Measurements from ENCODE around the gene FSHR.

Gene FSHR

DNA sequence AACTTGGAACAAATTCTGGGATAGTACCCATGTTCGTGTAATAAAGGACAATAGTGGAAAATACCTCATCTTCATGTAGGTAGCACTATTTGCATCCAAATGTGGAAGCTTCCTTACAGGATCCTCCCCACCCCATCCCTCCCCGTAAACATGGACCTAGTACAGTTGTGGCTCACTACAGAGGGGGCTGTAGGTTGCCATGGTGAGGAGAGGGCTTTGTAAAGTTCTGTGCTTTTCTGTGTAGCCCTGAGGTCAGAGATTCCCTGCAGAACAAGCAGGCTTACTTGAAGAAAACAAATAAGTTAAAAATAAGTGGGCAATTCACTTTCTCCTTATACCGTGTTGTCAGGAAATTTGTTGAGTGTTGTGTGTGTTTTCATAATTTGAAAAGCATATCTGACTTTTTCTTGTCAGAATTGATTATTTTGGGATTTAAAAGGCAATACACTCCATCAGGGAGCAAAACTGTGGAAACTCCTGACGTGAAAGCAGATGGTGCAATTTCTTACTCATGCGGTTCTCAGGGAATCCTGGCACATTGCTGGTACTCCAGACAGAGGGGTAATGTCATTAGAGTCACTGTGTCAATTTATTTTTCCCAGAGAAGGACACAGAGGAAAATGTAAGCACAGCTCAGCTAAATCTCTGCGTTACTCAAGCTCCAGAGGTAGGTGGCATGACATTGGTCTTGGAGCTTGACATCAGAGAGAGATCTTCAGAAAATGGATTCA is 224.6 kb downstream of the FSHR start:
- TF ChIP-seq EZH2 (IDR thresholded peaks at IDR 0.05) (no peak), FOXP2 (optimal IDR thresholded peaks at IDR 0.05; ENCODE audit: control extremely low read depth, extremely low read length, insufficient read depth) (no peak), POLR2AphosphoS5 (IDR thresholded peaks at IDR 0.05; ENCODE audit: borderline replicate concordance, low read depth, low read length) (no peak)
- no peaks in the 10 kb centered on the region for H3K9me3 ChIP-seq (ENCODE audit: low read depth, low read length)
- no peak overlapping the region for H3K4me3 ChIP-seq
- H3K27ac ChIP-seq = no peak overlapping the region
- DNase-seq (ENCODE audit: low read depth, low spot score) = no peak
- H3K36me3 ChIP-seq (ENCODE audit: insufficient read depth, low read length) = no peaks in the 10 kb centered on the region
- H3K9ac ChIP-seq (ENCODE audit: insufficient read length) = no peak overlapping the region

DNA sequence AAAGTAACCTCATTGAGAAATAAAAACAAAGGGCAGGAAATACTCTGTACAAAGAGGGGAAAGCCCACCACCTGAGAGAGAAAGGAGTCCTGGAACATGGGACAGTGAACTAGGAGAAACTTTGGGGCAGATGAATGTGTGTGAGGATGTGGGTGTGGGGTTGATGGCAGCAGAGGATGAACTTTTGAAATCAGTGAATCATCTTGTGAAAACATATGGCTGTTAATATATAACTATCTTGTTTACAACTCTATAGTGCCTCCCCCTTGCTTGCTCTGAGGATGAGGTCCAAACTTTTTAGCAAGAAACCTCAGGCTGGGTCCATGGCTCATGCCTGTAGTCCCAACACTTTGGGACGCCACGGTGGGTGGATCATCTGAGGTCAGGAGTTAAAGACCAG is 227.0 kb downstream of the FSHR start:
- Histone ChIP-seq H3K36me3 (ENCODE audit: insufficient read depth, low read length) (no peaks in the 10 kb centered on the region), H3K27ac (no peak overlapping the region), H3K9me3 (ENCODE audit: low read depth, low read length) (no peaks in the 10 kb centered on the region), H3K4me3 (no peak overlapping the region), H3K9ac (ENCODE audit: insufficient read length) (no peak overlapping the region)
- no peak for DNase-seq (ENCODE audit: low read depth, low spot score)
- TF ChIP-seq EZH2 (IDR thresholded peaks at IDR 0.05) (no peak), FOXP2 (optimal IDR thresholded peaks at IDR 0.05; ENCODE audit: control extremely low read depth, extremely low read length, insufficient read depth) (no peak), POLR2AphosphoS5 (IDR thresholded peaks at IDR 0.05; ENCODE audit: borderline replicate concordance, low read depth, low read length) (no peak)

DNA sequence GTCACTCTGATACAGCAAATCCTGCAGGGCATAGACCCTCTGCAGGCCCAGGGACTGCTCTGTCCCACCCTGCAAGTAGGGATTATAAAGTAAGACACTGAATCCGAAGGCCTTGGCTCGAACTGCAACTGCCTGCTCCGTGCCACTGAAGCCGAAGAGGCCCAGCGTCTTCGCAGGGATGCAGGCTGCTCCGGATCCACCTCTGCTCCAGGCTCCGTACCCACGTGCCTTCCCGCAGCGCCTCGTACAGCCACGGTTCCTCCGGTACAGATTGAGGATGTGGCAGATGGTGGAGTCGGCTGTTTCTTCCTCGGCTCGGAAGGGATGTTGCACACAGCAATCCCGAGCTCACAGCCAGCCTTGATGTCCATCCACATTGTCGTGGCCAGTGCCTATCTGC is 238.4 kb downstream of the FSHR start:
- H3K9me3 ChIP-seq (ENCODE audit: low read depth, low read length) = no peaks in the 10 kb centered on the region
- no peak for DNase-seq (ENCODE audit: low read depth, low spot score)
- H3K4me3 ChIP-seq = no peak overlapping the region
- H3K36me3 ChIP-seq (ENCODE audit: insufficient read depth, low read length) = no peaks in the 10 kb centered on the region
- no peak for TF ChIP-seq EZH2 (IDR thresholded peaks at IDR 0.05)
- TF ChIP-seq FOXP2 (optimal IDR thresholded peaks at IDR 0.05; ENCODE audit: control extremely low read depth, extremely low read length, insufficient read depth) = no peak
- no peak for TF ChIP-seq POLR2AphosphoS5 (IDR thresholded peaks at IDR 0.05; ENCODE audit: borderline replicate concordance, low read depth, low read length)
- no peak overlapping the region for H3K9ac ChIP-seq (ENCODE audit: insufficient read length)
- H3K27ac ChIP-seq = no peak overlapping the region

DNA sequence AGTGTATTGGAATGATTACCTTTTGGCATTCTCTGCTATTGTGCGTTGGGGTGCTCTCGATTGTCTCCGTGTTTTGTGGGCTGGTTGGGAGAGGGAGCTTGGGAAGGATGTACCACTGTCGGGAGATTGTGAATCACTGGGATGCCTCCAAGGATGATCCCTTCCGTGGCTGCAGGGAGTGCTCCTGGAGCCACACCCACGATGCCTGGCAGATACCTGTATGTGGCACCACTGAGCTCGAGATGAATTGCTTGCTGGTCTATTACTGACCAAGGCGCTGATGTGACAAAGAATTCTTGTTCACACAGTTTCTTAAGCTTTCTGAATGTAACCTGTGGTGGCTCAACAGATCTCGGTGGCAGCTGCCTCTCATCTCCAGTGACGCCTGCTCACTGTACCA is 239.1 kb downstream of the FSHR start:
- Histone ChIP-seq H3K9ac (ENCODE audit: insufficient read length) (no peak overlapping the region), H3K9me3 (ENCODE audit: low read depth, low read length) (no peaks in the 10 kb centered on the region), H3K4me3 (no peak overlapping the region), H3K27ac (no peak overlapping the region), H3K36me3 (ENCODE audit: insufficient read depth, low read length) (no peaks in the 10 kb centered on the region)
- DNase-seq (ENCODE audit: low read depth, low spot score) = no peak
- TF ChIP-seq EZH2 (IDR thresholded peaks at IDR 0.05) (no peak), FOXP2 (optimal IDR thresholded peaks at IDR 0.05; ENCODE audit: control extremely low read depth, extremely low read length, insufficient read depth) (no peak)

DNA sequence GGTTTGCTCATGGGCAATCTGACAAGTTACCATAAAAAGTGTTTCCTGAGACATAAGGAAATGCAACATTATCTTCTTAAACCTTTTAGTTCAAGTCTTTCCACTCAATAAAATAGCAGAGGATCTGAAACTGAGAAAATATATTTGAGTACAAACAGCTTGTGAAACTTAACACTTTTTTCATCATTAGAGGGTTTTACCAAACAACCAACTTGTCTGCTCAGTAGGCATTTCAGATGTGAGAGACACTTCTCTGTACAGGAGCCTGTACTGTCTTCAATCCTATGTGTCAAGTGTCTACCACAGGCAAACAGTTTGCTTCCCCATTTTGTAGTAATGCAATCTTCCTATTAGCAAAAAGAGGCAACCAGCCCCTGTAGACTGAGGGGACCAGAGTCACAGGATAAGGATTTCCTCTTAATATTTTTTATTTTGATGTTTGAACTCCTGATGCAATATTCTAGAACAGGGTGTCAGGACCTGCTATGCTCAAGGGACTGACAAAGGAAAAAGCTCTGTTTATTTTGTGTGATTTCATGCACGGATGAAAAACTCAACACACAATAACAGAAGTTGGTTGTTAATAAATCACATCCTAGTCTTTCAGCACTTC is 239.7 kb downstream of the FSHR start:
- Histone ChIP-seq H3K9ac (ENCODE audit: insufficient read length) (no peak overlapping the region), H3K9me3 (ENCODE audit: low read depth, low read length) (no peaks in the 10 kb centered on the region), H3K27ac (no peak overlapping the region), H3K4me3 (no peak overlapping the region), H3K36me3 (ENCODE audit: insufficient read depth, low read length) (no peaks in the 10 kb centered on the region)
- DNase-seq (ENCODE audit: low read depth, low spot score) = no peak
- TF ChIP-seq FOXP2 (optimal IDR thresholded peaks at IDR 0.05; ENCODE audit: control extremely low read depth, extremely low read length, insufficient read depth) (no peak), EZH2 (IDR thresholded peaks at IDR 0.05) (no peak), POLR2AphosphoS5 (IDR thresholded peaks at IDR 0.05; ENCODE audit: borderline replicate concordance, low read depth, low read length) (no peak)

Data from SK-N-MC (cell line).